ENCODE results near the gene ITGAD.

The ITGAD gene

GRCh38 chr16:31465788-31466370 is 72.7 kb downstream of the ITGAD start:
- H3K27ac ChIP-seq (ENCODE audit: insufficient read depth, low read depth, low read length, poor library complexity, severe bottlenecking): no peak overlapping the region
- H3K4me1 ChIP-seq (ENCODE audit: control insufficient read depth, insufficient read depth, low read length): no peaks in the 10 kb centered on the region
- no peak overlapping the region for H3K4me3 ChIP-seq (ENCODE audit: insufficient read depth, low read depth, low read length)
- 94 to 95% methylated on average over 20 of the region's 20 CpGs for WGBS, 2 experiments
- H3K27me3 ChIP-seq (ENCODE audit: control insufficient read depth, insufficient read depth, low read length, poor library complexity, severe bottlenecking): peaks cover 3% of the 10 kb centered on the region
- H3K36me3 ChIP-seq (ENCODE audit: control insufficient read depth, insufficient read depth, low read length): no peaks in the 10 kb centered on the region
- no peaks in the 10 kb centered on the region for H3K9me3 ChIP-seq (ENCODE audit: control insufficient read depth, low read length)

GRCh38 chr16:31466381-31466841 is 73.3 kb downstream of the ITGAD start:
- H3K36me3 ChIP-seq (ENCODE audit: control insufficient read depth, insufficient read depth, low read length): no peaks in the 10 kb centered on the region
- peaks cover 8% of the 10 kb centered on the region for H3K27me3 ChIP-seq (ENCODE audit: control insufficient read depth, insufficient read depth, low read length, poor library complexity, severe bottlenecking)
- H3K27ac ChIP-seq (ENCODE audit: insufficient read depth, low read depth, low read length, poor library complexity, severe bottlenecking): no peak overlapping the region
- 94 to 96% methylated on average over 18 of the region's 18 CpGs for WGBS, 2 experiments
- H3K4me3 ChIP-seq (ENCODE audit: insufficient read depth, low read depth, low read length): no peak overlapping the region
- H3K9me3 ChIP-seq (ENCODE audit: control insufficient read depth, low read length): no peaks in the 10 kb centered on the region
- peaks cover under 1% of the 10 kb centered on the region for H3K4me1 ChIP-seq (ENCODE audit: control insufficient read depth, insufficient read depth, low read length)

DNA sequence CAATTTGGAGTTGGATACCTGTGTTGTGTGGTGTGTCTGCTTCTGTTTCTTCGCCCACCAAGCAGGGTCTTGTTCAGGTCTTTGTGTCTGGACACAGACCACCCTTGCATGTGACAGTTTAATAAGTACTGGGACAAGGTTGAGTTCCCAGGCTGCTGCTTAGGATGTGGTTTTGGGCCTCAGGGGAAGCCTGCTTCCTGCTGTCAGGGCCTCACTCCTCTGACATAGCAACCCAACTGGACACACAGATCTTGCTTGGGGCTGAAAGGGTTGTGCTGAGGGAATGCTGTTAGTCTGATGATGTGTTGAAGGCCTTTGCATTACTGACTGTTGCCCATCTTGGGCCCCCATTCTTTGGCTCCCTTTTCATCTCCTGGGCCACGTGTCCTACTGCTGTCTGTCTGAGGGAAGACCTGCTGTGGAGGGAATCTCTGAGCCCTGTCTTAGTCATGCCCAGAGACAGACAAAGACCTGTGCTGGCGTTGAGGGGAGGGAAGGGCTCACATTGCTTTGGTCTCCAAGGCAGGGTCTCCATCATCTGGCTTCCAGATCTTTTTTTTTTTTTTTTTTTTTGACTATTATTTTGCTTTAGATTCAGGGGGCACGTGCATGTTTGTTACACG is 74.1 kb downstream of the ITGAD start:
- Histone ChIP-seq H3K4me3 (ENCODE audit: insufficient read depth, low read depth, low read length) (no peak overlapping the region), H3K4me1 (ENCODE audit: control insufficient read depth, insufficient read depth, low read length) (peaks cover 5% of the 10 kb centered on the region), H3K27me3 (ENCODE audit: control insufficient read depth, insufficient read depth, low read length, poor library complexity, severe bottlenecking) (peaks cover 16% of the 10 kb centered on the region), H3K36me3 (ENCODE audit: control insufficient read depth, insufficient read depth, low read length) (no peaks in the 10 kb centered on the region), H3K9me3 (ENCODE audit: control insufficient read depth, low read length) (no peaks in the 10 kb centered on the region), H3K27ac (ENCODE audit: insufficient read depth, low read depth, low read length, poor library complexity, severe bottlenecking) (no peak overlapping the region)
- WGBS, 2 experiments: 81 to 85% methylated on average over 3 of the region's 5 CpGs

GRCh38 chr16:31467858-31468257 is 74.7 kb downstream of the ITGAD start:
- WGBS, 2 experiments: 92 to 93% methylated on average over 4 to 5 of the region's 5 CpGs

GRCh38 chr16:31470615-31471014 is 77.5 kb downstream of the ITGAD start:
- H3K27me3 ChIP-seq (ENCODE audit: control insufficient read depth, insufficient read depth, low read length, poor library complexity, severe bottlenecking): peaks cover 44% of the 10 kb centered on the region
- no peaks in the 10 kb centered on the region for H3K9me3 ChIP-seq (ENCODE audit: control insufficient read depth, low read length)
- H3K4me1 ChIP-seq (ENCODE audit: control insufficient read depth, insufficient read depth, low read length): peaks cover 5% of the 10 kb centered on the region
- H3K27ac ChIP-seq (ENCODE audit: insufficient read depth, low read depth, low read length, poor library complexity, severe bottlenecking): no peak overlapping the region
- no peaks in the 10 kb centered on the region for H3K36me3 ChIP-seq (ENCODE audit: control insufficient read depth, insufficient read depth, low read length)
- WGBS, 2 experiments: 84 to 90% methylated on average over 3 of the region's 3 CpGs
- H3K4me3 ChIP-seq (ENCODE audit: insufficient read depth, low read depth, low read length): no peak overlapping the region

More at GRCh38 chr16:31467858-31468257, 74.7 kb downstream of the ITGAD start:
- H3K9me3 ChIP-seq (ENCODE audit: control insufficient read depth, low read length): no peaks in the 10 kb centered on the region
- peaks cover 5% of the 10 kb centered on the region for H3K4me1 ChIP-seq (ENCODE audit: control insufficient read depth, insufficient read depth, low read length)
- H3K4me3 ChIP-seq (ENCODE audit: insufficient read depth, low read depth, low read length): no peak overlapping the region
- H3K27ac ChIP-seq (ENCODE audit: insufficient read depth, low read depth, low read length, poor library complexity, severe bottlenecking): no peak overlapping the region
- peaks cover 22% of the 10 kb centered on the region for H3K27me3 ChIP-seq (ENCODE audit: control insufficient read depth, insufficient read depth, low read length, poor library complexity, severe bottlenecking)
- no peaks in the 10 kb centered on the region for H3K36me3 ChIP-seq (ENCODE audit: control insufficient read depth, insufficient read depth, low read length)

- Histone ChIP-seq H3K27me3 (ENCODE audit: control insufficient read depth, insufficient read depth, low read length, poor library complexity, severe bottlenecking) (peaks cover 51% of the 10 kb centered on the region), H3K4me3 (ENCODE audit: insufficient read depth, low read depth, low read length) (peak overlapping the region; percentile 45), H3K27ac (ENCODE audit: insufficient read depth, low read depth, low read length, poor library complexity, severe bottlenecking) (no peak overlapping the region), H3K36me3 (ENCODE audit: control insufficient read depth, insufficient read depth, low read length) (no peaks in the 10 kb centered on the region), H3K9me3 (ENCODE audit: control insufficient read depth, low read length) (no peaks in the 10 kb centered on the region), H3K4me1 (ENCODE audit: control insufficient read depth, insufficient read depth, low read length) (peaks cover 5% of the 10 kb centered on the region)
- 54 to 58% methylated on average over 15 of the region's 15 CpGs for WGBS, 2 experiments
Observed at GRCh38 chr16:31471241-31471874, 78.2 kb downstream of the ITGAD start.

GRCh38 chr16:31471875-31472708 is 79.0 kb downstream of the ITGAD start, which contains the start of gene TGFB1I1:
TGFB1I1 (plus strand) TSS chr16:31472152; CDS start chr16:31472189, 37 bp downstream.
- H3K27me3 ChIP-seq (ENCODE audit: control insufficient read depth, insufficient read depth, low read length, poor library complexity, severe bottlenecking): peaks cover 59% of the 10 kb centered on the region
- H3K36me3 ChIP-seq (ENCODE audit: control insufficient read depth, insufficient read depth, low read length): no peaks in the 10 kb centered on the region
- no peaks in the 10 kb centered on the region for H3K9me3 ChIP-seq (ENCODE audit: control insufficient read depth, low read length)
- WGBS, 2 experiments: 1% methylated on average over 58 to 62 of the region's 63 CpGs
- peaks cover 5% of the 10 kb centered on the region for H3K4me1 ChIP-seq (ENCODE audit: control insufficient read depth, insufficient read depth, low read length)
- peak within 1 kb of the TSS; percentile 45 for H3K4me3 ChIP-seq (ENCODE audit: insufficient read depth, low read depth, low read length)
- H3K27ac ChIP-seq (ENCODE audit: insufficient read depth, low read depth, low read length, poor library complexity, severe bottlenecking): no peak within 1 kb of the TSS

GRCh38 chr16:31472709-31473203 is 79.6 kb downstream of the ITGAD start:
- Histone ChIP-seq H3K36me3 (ENCODE audit: control insufficient read depth, insufficient read depth, low read length) (no peaks in the 10 kb centered on the region), H3K27ac (ENCODE audit: insufficient read depth, low read depth, low read length, poor library complexity, severe bottlenecking) (no peak overlapping the region), H3K9me3 (ENCODE audit: control insufficient read depth, low read length) (no peaks in the 10 kb centered on the region), H3K4me3 (ENCODE audit: insufficient read depth, low read depth, low read length) (peak overlapping the region; percentile 45), H3K27me3 (ENCODE audit: control insufficient read depth, insufficient read depth, low read length, poor library complexity, severe bottlenecking) (peaks cover 65% of the 10 kb centered on the region), H3K4me1 (ENCODE audit: control insufficient read depth, insufficient read depth, low read length) (peaks cover 5% of the 10 kb centered on the region)
- 44 to 52% methylated on average over 20 of the region's 20 CpGs for WGBS, 2 experiments

DNA sequence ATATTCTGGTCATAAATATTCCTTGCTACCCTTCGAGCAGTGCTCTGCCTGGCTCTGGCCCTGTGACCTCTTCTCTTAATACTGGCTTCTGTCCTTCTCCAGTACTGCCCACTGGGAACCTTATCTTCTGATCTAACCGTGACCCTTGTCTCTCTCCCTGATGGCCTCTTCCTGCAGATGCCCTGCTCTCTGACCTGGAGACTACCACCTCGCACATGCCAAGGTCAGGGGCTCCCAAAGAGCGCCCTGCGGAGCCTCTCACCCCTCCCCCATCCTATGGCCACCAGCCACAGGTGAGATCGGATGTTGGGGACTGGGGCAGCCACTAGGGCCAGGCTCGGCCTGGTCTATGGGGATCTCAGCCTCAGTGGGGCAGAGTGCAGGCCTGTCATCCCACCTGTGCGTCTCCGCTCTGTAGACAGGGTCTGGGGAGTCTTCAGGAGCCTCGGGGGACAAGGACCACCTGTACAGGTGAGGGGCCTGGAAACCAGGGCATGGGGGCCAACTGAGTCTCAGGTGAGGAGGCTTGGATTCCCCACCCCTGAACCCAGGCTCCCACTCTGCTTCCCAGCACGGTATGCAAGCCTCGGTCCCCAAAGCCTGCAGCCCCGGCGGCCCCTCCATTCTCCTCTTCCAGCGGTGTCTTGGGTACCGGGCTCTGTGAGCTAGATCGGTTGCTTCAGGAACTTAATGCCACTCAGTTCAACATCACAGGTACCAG is 80.3 kb downstream of the ITGAD start:
- WGBS, 2 experiments: 92 to 93% methylated on average over 17 of the region's 17 CpGs
- no peak overlapping the region for H3K27ac ChIP-seq (ENCODE audit: insufficient read depth, low read depth, low read length, poor library complexity, severe bottlenecking)
- no peak overlapping the region for H3K4me3 ChIP-seq (ENCODE audit: insufficient read depth, low read depth, low read length)
- H3K27me3 ChIP-seq (ENCODE audit: control insufficient read depth, insufficient read depth, low read length, poor library complexity, severe bottlenecking): peaks cover 70% of the 10 kb centered on the region
- peaks cover 5% of the 10 kb centered on the region for H3K4me1 ChIP-seq (ENCODE audit: control insufficient read depth, insufficient read depth, low read length)
- no peaks in the 10 kb centered on the region for H3K9me3 ChIP-seq (ENCODE audit: control insufficient read depth, low read length)
- no peaks in the 10 kb centered on the region for H3K36me3 ChIP-seq (ENCODE audit: control insufficient read depth, insufficient read depth, low read length)

Measured in ectodermal cell (in vitro differentiated cells).